Panc1 (cell line): Measurements from ENCODE around the gene POM121L2. TPM values are rescaled to one million over a fixed set of nuclear protein-coding genes. Genes with fewer than 3 reads are reported as not detected.
A peak's percentile ranks its signal among the peaks of the same experiment; 100 is the strongest.

Experiments used
- ATAC-seq: fragments of 200-7000 bp; cut with Tn5 transposase; 2 replicates; pipeline ENCODE4 v1.9.1; 2020; ENCODE audit warnings: mild to moderate bottlenecking, moderate library complexity
- BruUV-seq: library from RNA; stranded (reverse); fragments of 400-500 nt; replicated peaks from 2 replicates; lab custom pipeline; 2021; lab: Mats Ljungman, UMichigan
- CTCF ChIA-PET: fragments of 300-600 bp; sonication (Branson Sonifier 250); formaldehyde crosslinking; loops from one replicate; lab custom pipeline; 2022; ENCODE audit warnings: antibody characterized with exemption; lab: Charles Lee
- POLR2A ChIA-PET: fragments of 300-600 bp; sonication (Branson Sonifier 250); formaldehyde crosslinking; loops from one replicate; lab custom pipeline; 2022; ENCODE audit warnings: antibody characterized with exemption; lab: Charles Lee
- DNase-seq: peaks from one replicate; pipeline ENCODE4 v3.0.0-alpha.2; 2010; ENCODE audit warnings: low read depth, low spot score
- H3K27ac ChIP-seq: 2 replicates; pipeline ENCODE4 v1.5.1; 2011; ENCODE audit warnings: mild to moderate bottlenecking, low read length, inconsistent platforms
- H3K27me3 ChIP-seq: fragments of 200-500 bp; sonication (Bioruptor generic); 2 replicates; pipeline ENCODE4 v1.6.0; 2014; ENCODE audit warnings: low read length, inconsistent platforms; ENCODE audit not compliant: control insufficient read depth, insufficient read depth
- H3K36me3 ChIP-seq: fragments of 200-500 bp; sonication (Bioruptor generic); 2 replicates; pipeline ENCODE4 v1.5.1; 2014; ENCODE audit warnings: inconsistent platforms, mild to moderate bottlenecking, low read length, moderate library complexity; ENCODE audit not compliant: control insufficient read depth, insufficient read depth
- H3K4me1 ChIP-seq: 2 replicates; pipeline ENCODE4 v1.5.1; 2011; ENCODE audit warnings: inconsistent platforms, mild to moderate bottlenecking, low read length, moderate library complexity; ENCODE audit not compliant: control insufficient read depth, insufficient read depth
- H3K4me3 ChIP-seq, 2 experiments: 2 replicates each; pipeline ENCODE4 v1.5.1; 2011 to 2012; ENCODE audit warnings: low read depth in 2 of 2, low read length in 2 of 2, mild to moderate bottlenecking in 2 of 2, inconsistent platforms in 1 of 2, moderate library complexity in 1 of 2
- H3K9me3 ChIP-seq: fragments of 200-500 bp; sonication (Bioruptor generic); 2 replicates; pipeline ENCODE4 v1.5.1; 2014; ENCODE audit warnings: low read depth, mild to moderate bottlenecking, inconsistent platforms, low read length, moderate library complexity; ENCODE audit not compliant: control insufficient read depth, insufficient read depth
- POLR2AphosphoS5 ChIP-seq: IDR thresholded peaks from 2 replicates; pipeline ENCODE4 v1.6.1; 2012; ENCODE audit warnings: mild to moderate bottlenecking, low read depth, low read length, moderate library complexity
- in situ Hi-C: cut with HindIII; loops from 2 replicates; pipeline ENCODE4 v1.10.0; 2016; ENCODE audit warnings: low sequenced_read_pairs, low pct_unique_long_range_greater_than_20kb
- intact Hi-C: fragments of 100-400 bp; cut with micrococcal nuclease; formaldehyde crosslinking; loops from one replicate; pipeline ENCODE4 v1.10.0; 2022; ENCODE audit not compliant: unreplicated experiment
- total RNA-seq: library from RNA; stranded (reverse); gene quantifications from one replicate; pipeline ENCODE4 v1.2.1, GENCODE V29; 2021; ENCODE audit not compliant: unreplicated experiment
- TF ChIP-seq, protein P1 (sequence below), 2 experiments: IDR thresholded peaks; 2 replicates each; pipeline ENCODE4 v1.6.1; 2011 to 2012; ENCODE audit warnings: low read depth in 2 of 2, control low read depth in 1 of 2, low read length in 1 of 2, mild to moderate bottlenecking in 1 of 2, moderate library complexity in 1 of 2; ENCODE audit not compliant: insufficient read depth in 1 of 2

The POM121L2 gene
- total RNA-seq, 1 experiment from 2014 or later: not detected

DNA sequence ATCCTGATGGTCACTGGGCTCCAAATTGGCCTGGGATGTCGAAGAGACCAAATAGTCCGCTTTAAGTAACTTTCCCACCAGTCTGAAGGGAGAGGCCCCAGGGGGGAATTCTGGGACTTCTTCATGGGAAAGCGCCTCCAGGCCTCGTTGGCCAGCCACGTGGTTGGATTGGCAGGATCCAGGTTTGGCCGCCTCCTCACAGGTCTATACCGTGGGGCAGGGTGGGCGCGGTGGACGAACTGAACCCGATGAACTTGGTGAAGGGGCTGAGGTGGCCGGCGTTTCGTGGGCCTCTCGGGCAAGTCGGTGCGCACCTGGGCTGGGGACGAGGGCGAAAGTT is 297 bp downstream of the POM121L2 start:
- ChIA-PET POLR2A (no interaction called here), CTCF (interaction anchor here (0.5 to 0.9 kb wide), 2 partner anchors 63 to 124 kb away, joined by 4 read pairs; no protein-coding TSS in a partner anchor)
- no peak overlapping the region for H3K27ac ChIP-seq
- intact Hi-C loops (loop anchor here (5.0 kb wide), 2 partner anchors 166 to 186 kb away; no protein-coding TSS in a partner anchor), in situ Hi-C loops (no loop called here)
- ATAC-seq (no peak), DNase-seq (no peak)
- peaks cover 3% of the 10 kb centered on the region; the same call in 1 of the 2 replicates for H3K4me1 ChIP-seq
- no peaks in the 10 kb centered on the region; the same call in 1 of the 2 replicates for H3K9me3 ChIP-seq
- no peaks in the 10 kb centered on the region for H3K36me3 ChIP-seq
- no peaks in the 10 kb centered on the region; the same call in 1 of the 2 replicates for H3K27me3 ChIP-seq
- no TSS peak for BruUV-seq
- TF ChIP-seq, protein P1, sequence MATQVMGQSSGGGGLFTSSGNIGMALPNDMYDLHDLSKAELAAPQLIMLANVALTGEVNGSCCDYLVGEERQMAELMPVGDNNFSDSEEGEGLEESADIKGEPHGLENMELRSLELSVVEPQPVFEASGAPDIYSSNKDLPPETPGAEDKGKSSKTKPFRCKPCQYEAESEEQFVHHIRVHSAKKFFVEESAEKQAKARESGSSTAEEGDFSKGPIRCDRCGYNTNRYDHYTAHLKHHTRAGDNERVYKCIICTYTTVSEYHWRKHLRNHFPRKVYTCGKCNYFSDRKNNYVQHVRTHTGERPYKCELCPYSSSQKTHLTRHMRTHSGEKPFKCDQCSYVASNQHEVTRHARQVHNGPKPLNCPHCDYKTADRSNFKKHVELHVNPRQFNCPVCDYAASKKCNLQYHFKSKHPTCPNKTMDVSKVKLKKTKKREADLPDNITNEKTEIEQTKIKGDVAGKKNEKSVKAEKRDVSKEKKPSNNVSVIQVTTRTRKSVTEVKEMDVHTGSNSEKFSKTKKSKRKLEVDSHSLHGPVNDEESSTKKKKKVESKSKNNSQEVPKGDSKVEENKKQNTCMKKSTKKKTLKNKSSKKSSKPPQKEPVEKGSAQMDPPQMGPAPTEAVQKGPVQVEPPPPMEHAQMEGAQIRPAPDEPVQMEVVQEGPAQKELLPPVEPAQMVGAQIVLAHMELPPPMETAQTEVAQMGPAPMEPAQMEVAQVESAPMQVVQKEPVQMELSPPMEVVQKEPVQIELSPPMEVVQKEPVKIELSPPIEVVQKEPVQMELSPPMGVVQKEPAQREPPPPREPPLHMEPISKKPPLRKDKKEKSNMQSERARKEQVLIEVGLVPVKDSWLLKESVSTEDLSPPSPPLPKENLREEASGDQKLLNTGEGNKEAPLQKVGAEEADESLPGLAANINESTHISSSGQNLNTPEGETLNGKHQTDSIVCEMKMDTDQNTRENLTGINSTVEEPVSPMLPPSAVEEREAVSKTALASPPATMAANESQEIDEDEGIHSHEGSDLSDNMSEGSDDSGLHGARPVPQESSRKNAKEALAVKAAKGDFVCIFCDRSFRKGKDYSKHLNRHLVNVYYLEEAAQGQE (IDR thresholded peaks at IDR 0.05; ENCODE audit: insufficient read depth in 1 of 2, low read depth in 2 of 2, low read length in 1 of 2): no peak
- H3K4me3 ChIP-seq: peak overlapping the region; percentile 67 to 70

DNA sequence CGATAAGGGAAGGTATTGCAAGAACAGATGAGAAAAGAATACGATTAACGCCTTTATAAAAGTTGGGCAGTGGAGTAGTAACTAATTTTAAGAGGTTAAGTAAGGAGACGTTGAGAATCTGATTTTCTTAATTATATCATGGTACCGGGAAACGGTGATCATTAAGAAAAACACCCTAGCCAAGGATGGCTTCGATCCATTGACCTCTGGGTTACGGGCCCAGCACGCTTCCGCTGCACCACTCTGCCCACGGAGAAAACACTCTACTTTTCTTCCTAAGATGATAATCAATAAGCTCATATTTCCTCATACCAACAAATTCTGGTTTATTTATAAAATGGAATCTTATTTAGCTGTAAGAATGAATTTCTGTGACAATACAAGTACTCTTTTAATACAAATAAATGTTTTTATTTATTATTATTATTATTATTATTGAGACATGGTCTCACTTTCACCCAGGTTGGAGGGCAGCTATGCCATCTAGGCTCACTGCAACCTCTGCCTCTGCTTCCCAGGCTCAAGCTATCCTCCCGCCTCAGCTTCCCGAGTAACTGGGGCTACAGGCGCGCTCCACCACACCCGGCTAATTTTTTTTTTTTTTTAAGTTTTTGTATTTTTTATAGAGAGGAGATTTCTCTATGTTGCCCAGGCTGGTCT is 8.3 kb downstream of the POM121L2 start:
- in situ Hi-C loops (no loop called here), intact Hi-C loops (loop anchor here (10.0 kb wide), 1 partner anchor 301 kb away; no protein-coding TSS in a partner anchor)
- DNase-seq: no peak
- Histone ChIP-seq H3K4me3 (peak overlapping the region; percentile 7 to 14), H3K4me1 (no peaks in the 10 kb centered on the region; the same call in 1 of the 2 replicates), H3K27me3 (no peaks in the 10 kb centered on the region; the same call in 1 of the 2 replicates), H3K27ac (no peak overlapping the region), H3K36me3 (no peaks in the 10 kb centered on the region), H3K9me3 (no peaks in the 10 kb centered on the region)
- peak; percentile 31; the same call in 1 of the 2 replicates for TF ChIP-seq POLR2AphosphoS5
- TF ChIP-seq, protein P1 (IDR thresholded peaks at IDR 0.05; ENCODE audit: insufficient read depth in 1 of 2, low read depth in 2 of 2, low read length in 1 of 2): no peak
- POLR2A ChIA-PET: interaction anchor here (0.5 to 0.6 kb wide), 2 partner anchors 18 to 826 kb away, joined by 4 to 5 read pairs; no protein-coding TSS in a partner anchor
- BruUV-seq: no TSS peak
- CTCF ChIA-PET: interaction anchor here (0.7 to 1.1 kb wide), 3 partner anchors 9 to 70 kb away, joined by 3 to 4 read pairs (median 3); no protein-coding TSS in a partner anchor
- ATAC-seq: peak; percentile 95
